ENCODE data around the gene TICAM2. TPM values are rescaled to one million over a fixed set of nuclear protein-coding genes. Genes with fewer than 3 reads are reported as not detected.
"Not testable (repeated sequence)": the region's sequence is repeated elsewhere in the genome, so short reads cannot be mapped to it uniquely, and the experiment has no call there.

TICAM2 gene, protein sequence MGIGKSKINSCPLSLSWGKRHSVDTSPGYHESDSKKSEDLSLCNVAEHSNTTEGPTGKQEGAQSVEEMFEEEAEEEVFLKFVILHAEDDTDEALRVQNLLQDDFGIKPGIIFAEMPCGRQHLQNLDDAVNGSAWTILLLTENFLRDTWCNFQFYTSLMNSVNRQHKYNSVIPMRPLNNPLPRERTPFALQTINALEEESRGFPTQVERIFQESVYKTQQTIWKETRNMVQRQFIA
- total RNA-seq = 1.2 and 4.0 TPM in 2 replicates
- 1.8 TPM for polyA plus RNA-seq (2012)

GRCh38 chr5:115601701-115602590 is at the start of gene TICAM2:
TSS of gene TICAM2 (minus strand) at chr5:115602479. CDS start at chr5:115581256, 21,223 bp downstream.
- DNase-seq (ENCODE audit: low read depth) = peak; percentile 82

- DNase-seq (ENCODE audit: low read depth) = no peak
Measured at GRCh38 chr5:115649541-115649940, 47.3 kb upstream of the TICAM2 start.

GRCh38 chr5:115648056-115648455 is 45.8 kb upstream of the TICAM2 start:
- no peak for DNase-seq (ENCODE audit: low read depth)

DNA sequence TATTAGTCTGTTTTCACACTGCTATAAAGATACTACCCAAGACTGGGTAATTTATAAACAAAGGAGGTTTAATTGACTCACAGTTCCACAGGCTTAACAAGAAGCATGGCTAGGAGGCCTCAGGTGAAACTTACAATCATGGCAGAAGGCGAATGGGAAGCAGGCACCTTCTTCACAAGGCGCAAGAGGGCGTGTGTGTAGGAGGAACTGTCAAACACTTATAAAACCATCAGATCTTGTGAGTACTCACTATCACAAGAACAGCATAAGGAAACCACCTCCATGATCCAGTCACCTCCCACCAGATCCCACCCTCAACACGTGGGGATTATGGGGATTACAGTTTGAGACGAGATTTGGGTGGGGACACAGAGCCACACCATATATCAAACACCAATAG is 43.1 kb upstream of the TICAM2 start:
- not testable (repeated sequence) for DNase-seq (ENCODE audit: low read depth)

DNA sequence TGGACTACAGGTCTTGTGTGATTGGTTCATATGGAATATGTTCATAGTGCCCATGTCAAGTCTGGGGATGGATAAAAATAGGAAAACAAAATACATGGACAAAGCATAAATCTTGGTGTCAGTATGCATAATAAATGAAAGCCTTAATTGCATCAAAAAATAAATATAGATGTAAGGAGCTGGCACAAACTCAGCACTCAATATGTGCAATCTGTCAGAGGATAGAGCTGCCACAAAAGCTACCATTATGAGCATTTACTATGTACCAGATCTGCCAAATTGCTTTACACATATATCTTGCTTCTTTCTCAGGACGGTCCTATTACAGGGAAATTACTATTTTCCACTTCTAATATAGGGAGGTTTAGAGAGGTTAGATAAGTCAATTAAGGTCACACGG is 41.8 kb upstream of the TICAM2 start:
- DNase-seq (ENCODE audit: low read depth) = no peak

GRCh38 chr5:115641948-115642347 is 39.7 kb upstream of the TICAM2 start:
- DNase-seq (ENCODE audit: low read depth) = no peak

GRCh38 chr5:115640274-115640673 is 38.0 kb upstream of the TICAM2 start:
- DNase-seq (ENCODE audit: low read depth) = no peak

DNA sequence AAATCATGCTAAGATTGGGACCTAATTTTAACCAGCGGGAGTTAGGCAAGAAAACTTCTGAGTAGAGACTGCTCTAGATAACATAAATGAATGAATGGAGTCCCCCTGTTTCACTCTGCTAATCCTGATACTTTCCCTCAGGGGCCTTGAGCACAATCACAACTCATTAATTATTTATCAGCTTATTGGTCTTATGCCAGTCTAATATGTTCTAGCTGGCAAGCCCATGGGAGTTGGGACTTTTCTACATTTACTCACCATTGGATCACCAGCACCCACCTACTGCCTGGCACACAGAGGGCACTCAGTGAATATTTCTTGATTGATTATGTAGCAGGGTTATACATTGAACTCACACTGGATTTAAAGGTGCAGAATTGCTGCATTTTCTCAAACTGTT is 37.1 kb upstream of the TICAM2 start:
- no peak for DNase-seq (ENCODE audit: low read depth)

DNA sequence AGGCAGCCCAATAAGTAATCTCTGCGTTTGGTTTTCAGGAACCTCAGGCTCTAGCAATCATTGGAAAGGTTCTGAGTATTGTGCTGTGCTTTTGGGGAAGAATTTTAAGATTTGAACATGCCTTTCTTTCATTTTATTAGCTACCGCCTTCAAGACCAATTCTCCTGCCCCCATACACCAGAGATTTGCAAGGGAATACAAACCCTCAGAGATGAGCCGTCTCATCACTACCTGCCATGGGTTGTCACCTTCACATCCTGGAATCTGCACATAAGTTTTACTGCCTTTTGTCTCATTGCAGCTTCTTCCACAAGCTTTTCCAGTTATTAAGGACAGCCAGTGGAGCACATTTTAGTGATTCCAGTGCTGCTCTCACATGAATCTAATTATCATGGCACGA is 35.2 kb upstream of the TICAM2 start:
- DNase-seq (ENCODE audit: low read depth) = no peak

DNA sequence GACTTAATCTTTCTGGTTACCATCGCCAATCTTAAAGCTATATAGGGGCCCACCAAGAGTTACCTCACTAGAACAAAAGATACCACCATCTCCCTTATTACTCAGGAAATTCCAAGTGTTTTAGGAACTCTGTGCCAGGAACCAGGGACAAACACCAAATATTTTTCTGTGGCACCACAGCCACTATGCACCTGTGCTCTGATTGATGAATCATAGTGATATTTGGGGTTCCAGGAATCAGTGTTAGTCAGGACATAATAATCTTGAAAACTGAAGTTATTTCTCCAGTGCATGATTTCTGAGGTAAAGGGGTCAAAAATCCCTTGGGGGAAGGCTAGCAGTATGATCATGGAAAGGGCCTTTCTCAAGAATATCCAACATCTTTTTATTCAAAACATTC is 33.7 kb upstream of the TICAM2 start:
- DNase-seq (ENCODE audit: low read depth) = peak; percentile 59

DNA sequence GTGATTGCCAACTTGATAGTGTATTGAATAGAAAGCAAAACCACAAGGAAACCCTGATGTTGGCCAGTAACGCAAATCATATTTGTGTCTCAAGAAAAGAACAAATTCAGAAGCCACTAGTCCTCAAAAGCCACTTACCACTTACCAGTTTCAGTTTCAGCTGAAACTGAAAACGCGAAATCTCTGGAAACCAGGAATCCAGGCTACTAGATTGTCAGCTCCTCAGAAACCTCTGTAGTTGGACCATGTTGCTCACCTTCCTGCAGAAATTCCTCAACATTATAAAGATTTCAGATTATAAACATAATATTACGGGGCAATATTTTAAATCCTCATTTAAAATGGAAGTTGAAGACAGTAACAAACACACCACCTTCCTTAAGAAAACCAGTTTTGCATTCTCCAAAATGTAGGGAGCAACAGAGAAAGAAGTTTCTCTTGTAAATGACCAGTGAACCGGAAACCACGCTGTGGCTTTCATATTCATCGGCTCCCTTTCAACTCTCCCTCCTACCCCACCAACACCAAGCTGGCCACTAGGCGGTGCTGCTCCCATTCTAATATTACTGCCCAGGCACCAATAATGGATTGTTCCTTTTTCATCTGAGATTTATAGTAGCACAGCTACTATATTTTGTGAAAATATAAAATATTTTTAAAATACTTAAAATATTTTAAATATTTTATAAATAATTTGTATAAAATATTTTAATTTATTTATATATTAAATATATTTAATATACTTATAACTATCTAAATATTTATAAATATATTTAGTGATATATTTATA is 32.3 kb upstream of the TICAM2 start:
- peak; percentile 89 for DNase-seq (ENCODE audit: low read depth)

GRCh38 chr5:115629903-115630302 is 27.6 kb upstream of the TICAM2 start:
- DNase-seq (ENCODE audit: low read depth) = no peak

GRCh38 chr5:115627295-115627865 is 25.1 kb upstream of the TICAM2 start:
- DNase-seq (ENCODE audit: low read depth) = no peak

GRCh38 chr5:115626445-115626823 is 24.2 kb upstream of the TICAM2 start:
- DNase-seq (ENCODE audit: low read depth) = no peak

GRCh38 chr5:115625579-115626444 is 23.5 kb upstream of the TICAM2 start, which contains the start of gene TMED7:
TSS of gene TMED7 (minus strand) at chr5:115626036. CDS start at chr5:115625792, 244 bp downstream.
- peak; percentile 99 for DNase-seq (ENCODE audit: low read depth)

DNA sequence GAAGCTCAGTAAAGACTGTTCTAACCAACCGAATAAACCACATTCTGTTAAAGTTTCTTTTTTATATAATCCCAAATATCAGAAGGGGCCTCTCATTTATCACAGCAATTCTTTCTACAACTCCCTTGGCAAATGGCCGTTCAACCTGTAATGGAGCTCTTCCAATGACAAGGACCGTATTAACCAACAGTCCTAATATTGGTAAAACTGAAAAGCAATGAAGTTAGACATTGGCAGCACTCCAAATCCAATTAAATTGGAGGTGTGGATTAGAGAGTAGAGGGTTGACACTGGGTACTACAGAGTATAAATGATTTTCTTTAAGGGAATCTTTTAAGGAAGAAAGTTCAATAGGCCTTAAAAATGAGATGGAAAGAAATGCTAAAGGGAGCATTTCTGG is 22.7 kb upstream of the TICAM2 start:
- DNase-seq (ENCODE audit: low read depth) = no peak

- DNase-seq (ENCODE audit: low read depth) = no peak
Measured at GRCh38 chr5:115623658-115624057, 21.4 kb upstream of the TICAM2 start.

GRCh38 chr5:115621365-115621900 is 19.2 kb upstream of the TICAM2 start:
- no peak for DNase-seq (ENCODE audit: low read depth)

DNA sequence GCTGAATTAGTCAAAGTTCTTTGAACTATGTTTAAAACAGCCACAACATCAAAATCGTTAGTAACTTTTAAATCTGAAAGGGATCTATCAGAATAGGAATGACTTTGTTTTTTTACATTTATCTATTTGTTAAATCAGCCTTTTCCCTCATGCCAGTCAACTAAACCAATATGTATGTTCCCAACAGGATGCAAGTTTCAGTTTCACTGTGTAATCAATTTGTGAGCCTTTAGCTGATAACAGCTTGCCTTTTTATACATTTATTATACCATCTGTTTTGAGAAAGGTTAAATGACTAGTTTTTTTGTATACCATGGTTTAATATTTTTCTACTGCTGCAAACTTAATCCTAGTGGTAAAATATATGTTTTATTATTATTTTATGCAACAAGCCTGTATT is 14.6 kb upstream of the TICAM2 start:
- DNase-seq (ENCODE audit: low read depth) = no peak

DNA sequence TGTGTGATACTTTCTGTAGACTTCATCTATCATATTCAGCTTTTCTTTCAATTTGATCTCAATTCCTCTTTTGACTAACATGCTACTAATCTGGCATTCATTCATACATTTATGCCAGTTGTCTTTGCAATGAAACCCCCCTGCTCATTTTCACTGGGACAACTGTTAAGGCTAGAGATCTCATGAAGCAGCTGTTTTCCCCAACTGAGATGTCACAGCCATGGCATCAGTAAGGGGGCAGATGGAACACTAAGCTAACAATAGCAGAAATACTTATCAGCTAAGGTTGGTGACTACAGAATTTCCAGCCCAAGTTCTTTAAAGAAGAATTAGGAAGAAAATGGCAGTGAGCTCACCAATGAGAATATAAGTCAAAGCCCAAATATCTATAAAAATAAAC is 14.2 kb upstream of the TICAM2 start:
- peak; percentile 73 for DNase-seq (ENCODE audit: low read depth)
